GM12865 (cell line): ENCODE data around the gene WFIKKN2.

Source experiments
- DNase-seq: peaks from one replicate; pipeline ENCODE4 v3.0.0; 2010; ENCODE audit warnings: low read depth
- H3K4me3 ChIP-seq: 2 replicates; pipeline ENCODE4 v1.5.1; 2011; ENCODE audit warnings: mild to moderate bottlenecking, low read depth, low read length, control low read depth
- TF ChIP-seq, protein P1 (sequence below): IDR thresholded peaks from 2 replicates; pipeline ENCODE4 v1.5.1; 2011; ENCODE audit warnings: low read length, control low read depth, low read depth, inconsistent platforms; ENCODE audit not compliant: insufficient read depth; ENCODE audit errors: missing control alignments

WFIKKN2 gene

DNA sequence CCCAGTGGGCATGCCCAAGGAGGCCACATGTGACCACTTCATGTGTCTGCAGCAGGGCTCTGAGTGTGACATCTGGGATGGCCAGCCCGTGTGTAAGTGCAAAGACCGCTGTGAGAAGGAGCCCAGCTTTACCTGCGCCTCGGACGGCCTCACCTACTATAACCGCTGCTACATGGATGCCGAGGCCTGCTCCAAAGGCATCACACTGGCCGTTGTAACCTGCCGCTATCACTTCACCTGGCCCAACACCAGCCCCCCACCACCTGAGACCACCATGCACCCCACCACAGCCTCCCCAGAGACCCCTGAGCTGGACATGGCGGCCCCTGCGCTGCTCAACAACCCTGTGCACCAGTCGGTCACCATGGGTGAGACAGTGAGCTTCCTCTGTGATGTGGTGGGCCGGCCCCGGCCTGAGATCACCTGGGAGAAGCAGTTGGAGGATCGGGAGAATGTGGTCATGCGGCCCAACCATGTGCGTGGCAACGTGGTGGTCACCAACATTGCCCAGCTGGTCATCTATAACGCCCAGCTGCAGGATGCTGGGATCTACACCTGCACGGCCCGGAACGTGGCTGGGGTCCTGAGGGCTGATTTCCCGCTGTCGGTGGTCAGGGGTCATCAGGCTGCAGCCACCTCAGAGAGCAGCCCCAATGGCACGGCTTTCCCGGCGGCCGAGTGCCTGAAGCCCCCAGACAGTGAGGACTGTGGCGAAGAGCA lies 4.4 kb downstream of the WFIKKN2 start:
- no peak overlapping the region for H3K4me3 ChIP-seq
- no peak for DNase-seq
- TF ChIP-seq, protein P1, sequence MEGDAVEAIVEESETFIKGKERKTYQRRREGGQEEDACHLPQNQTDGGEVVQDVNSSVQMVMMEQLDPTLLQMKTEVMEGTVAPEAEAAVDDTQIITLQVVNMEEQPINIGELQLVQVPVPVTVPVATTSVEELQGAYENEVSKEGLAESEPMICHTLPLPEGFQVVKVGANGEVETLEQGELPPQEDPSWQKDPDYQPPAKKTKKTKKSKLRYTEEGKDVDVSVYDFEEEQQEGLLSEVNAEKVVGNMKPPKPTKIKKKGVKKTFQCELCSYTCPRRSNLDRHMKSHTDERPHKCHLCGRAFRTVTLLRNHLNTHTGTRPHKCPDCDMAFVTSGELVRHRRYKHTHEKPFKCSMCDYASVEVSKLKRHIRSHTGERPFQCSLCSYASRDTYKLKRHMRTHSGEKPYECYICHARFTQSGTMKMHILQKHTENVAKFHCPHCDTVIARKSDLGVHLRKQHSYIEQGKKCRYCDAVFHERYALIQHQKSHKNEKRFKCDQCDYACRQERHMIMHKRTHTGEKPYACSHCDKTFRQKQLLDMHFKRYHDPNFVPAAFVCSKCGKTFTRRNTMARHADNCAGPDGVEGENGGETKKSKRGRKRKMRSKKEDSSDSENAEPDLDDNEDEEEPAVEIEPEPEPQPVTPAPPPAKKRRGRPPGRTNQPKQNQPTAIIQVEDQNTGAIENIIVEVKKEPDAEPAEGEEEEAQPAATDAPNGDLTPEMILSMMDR: no peak

DNA sequence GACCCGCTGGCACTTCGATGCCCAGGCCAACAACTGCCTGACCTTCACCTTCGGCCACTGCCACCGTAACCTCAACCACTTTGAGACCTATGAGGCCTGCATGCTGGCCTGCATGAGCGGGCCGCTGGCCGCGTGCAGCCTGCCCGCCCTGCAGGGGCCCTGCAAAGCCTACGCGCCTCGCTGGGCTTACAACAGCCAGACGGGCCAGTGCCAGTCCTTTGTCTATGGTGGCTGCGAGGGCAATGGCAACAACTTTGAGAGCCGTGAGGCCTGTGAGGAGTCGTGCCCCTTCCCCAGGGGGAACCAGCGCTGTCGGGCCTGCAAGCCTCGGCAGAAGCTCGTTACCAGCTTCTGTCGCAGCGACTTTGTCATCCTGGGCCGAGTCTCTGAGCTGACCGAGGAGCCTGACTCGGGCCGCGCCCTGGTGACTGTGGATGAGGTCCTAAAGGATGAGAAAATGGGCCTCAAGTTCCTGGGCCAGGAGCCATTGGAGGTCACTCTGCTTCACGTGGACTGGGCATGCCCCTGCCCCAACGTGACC lies 5.0 kb downstream of the WFIKKN2 start:
- H3K4me3 ChIP-seq: no peak overlapping the region
- TF ChIP-seq, protein P1: no peak
- DNase-seq: no peak

DNA sequence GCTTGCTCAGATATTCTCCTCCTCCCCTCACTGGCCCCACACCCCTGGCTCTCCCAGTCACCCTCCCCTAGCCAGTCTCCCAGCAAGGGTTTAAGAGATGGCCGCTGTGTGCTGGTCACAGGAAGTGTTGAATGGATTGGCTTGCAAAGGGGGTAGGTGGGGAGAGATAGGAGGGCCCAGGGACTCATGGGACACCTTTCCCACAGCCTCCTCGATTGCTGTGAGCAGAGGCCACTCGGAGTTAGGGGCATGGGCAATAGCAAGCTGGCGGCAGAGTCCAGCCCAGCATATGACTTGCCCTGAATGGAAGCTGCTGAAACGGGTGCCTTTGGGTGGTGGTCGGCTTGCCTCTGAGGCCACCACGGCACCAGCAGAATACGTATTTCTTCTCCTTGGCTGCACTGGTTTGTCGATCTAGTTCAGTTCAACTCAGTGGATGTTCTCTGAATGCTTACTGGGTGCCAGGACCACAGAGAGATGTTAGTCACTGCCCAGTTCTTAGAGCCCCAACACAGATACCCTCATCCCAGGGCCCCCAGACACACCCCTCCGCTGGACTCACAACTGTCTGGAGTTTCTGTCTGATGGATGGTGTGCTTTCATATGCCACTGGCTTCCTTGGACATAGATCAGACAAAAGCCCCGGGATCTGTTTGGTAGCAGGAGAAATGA lies 6.0 kb downstream of the WFIKKN2 start:
- TF ChIP-seq, protein P1: no peak
- DNase-seq: no peak
- no peak overlapping the region for H3K4me3 ChIP-seq

DNA sequence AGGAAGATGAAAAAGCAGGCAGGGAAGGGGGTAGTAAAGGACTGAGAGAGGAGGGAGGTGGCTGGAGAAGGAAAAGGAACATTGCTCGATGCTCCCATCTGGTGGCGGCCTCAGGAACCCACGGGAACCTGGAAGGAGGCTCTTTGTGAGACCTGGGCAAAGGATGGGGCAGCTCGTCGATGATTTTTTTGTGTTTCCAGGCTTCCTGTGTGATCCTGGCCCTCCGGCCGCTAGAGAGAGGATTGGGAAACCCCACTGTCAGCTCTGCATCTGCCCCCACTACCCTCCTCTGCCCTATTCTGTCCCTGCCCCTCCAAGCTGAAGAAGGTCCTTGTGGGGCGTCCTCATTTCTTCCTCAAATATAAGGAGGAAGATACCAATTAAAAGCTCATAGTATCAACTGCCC lies 6.6 kb downstream of the WFIKKN2 start:
- H3K4me3 ChIP-seq: no peak overlapping the region
- peak; percentile 67 for DNase-seq
- TF ChIP-seq, protein P1: peak; percentile 80

DNA sequence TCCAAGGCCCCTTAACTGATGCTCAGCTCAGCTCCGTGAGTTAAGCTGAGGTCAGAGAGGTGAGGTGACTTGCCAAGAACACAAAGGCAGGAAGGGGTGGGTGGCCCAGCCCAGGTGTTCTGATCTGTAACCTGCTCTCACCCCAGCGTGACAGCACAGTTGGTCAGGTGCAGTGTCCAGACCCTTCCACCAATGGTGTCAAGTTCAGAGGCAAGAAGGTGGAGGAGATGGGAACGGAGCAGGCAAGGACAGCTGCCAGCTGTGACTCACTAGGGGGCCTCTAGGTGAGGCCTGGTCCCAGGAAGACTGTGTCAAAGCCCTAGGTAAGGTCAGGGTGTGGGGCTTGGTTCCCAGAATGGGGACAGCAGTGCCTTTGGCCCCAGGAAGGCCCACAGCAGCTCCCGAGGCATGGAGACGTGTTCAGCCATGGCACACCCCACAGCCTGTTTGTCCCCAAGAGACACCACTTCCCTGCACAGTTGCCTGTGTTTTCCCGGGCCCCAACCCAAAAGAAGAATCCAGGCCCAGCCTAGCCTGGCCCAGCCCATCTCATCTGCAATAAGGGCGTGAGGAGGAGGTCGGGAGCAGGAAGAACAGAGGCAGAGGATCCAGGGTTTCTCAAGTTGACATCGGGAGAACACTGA lies 7.2 kb downstream of the WFIKKN2 start:
- H3K4me3 ChIP-seq: no peak overlapping the region
- no peak for DNase-seq
- TF ChIP-seq, protein P1: no peak

DNA sequence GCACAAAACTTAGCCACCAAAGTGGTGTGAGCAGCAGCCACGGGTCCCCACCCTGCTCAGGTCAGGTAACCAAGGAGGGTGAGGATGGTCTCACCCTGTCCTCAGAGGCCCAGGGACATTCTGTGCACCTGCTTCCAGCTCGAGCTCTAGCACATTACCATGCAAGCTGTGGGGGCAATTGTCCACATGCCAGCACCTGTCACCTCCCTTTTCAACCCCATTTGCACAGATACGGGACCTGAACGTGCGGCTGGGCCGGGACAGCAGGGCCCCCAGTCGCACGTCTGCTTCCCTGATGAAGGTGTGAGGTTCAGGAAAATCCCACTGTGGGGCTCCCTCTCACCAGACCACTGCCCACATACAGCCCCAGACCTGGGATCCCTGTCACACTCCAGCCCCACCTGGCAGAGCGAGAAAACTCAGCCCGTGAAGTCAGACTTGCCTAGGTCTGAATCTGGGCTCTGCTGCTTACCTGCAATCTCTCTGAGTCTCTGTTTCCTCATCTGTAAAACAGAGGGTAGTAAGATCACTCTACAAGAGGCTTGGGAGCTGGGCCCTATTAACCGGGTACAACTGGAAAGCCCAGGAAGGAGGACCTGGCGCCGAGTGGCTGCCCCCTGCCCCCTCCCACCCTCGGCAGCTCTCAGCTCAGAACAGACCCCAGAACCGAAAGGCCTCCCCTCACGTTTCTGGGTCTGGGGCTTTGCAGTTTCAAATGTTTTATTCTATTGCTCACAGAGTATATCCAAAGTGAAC lies 7.9 kb downstream of the WFIKKN2 start:
- no peak for DNase-seq
- H3K4me3 ChIP-seq: no peak overlapping the region
- TF ChIP-seq, protein P1: no peak
